Hepatocyte (in vitro differentiated cells): ENCODE measurements around the gene PIP4K2C. TPM values are rescaled to one million over a fixed set of nuclear protein-coding genes. Genes with fewer than 3 reads are reported as not detected.

Experiments
- DNase-seq: peaks from one replicate; pipeline ENCODE4 v3.0.0-alpha.2; 2016; ENCODE audit warnings: low spot score
- H2AFZ ChIP-seq: fragments of 200-600 bp; sonication (generic); 2 replicates; pipeline ENCODE4 v1.6.0; 2016; ENCODE audit warnings: antibody characterized with exemption, mild to moderate bottlenecking
- H3K27ac ChIP-seq: fragments of 200-600 bp; sonication (generic); 2 replicates; pipeline ENCODE4 v1.5.1; 2016; ENCODE audit warnings: mild to moderate bottlenecking
- H3K27me3 ChIP-seq: fragments of 200-600 bp; sonication (generic); 2 replicates; pipeline ENCODE4 v1.6.1; 2016
- H3K36me3 ChIP-seq: fragments of 200-600 bp; sonication (generic); replicated peaks from 2 replicates; pipeline ENCODE4 v1.5.1; 2016; ENCODE audit warnings: low read depth; ENCODE audit not compliant: insufficient read depth
- H3K4me1 ChIP-seq: fragments of 200-600 bp; sonication (generic); 2 replicates; pipeline ENCODE4 v1.5.1; 2016; ENCODE audit warnings: mild to moderate bottlenecking, moderate library complexity; ENCODE audit not compliant: insufficient read depth
- H3K4me2 ChIP-seq: fragments of 200-600 bp; sonication (generic); 2 replicates; pipeline ENCODE4 v1.6.0; 2016
- H3K4me3 ChIP-seq: fragments of 200-600 bp; sonication (generic); 2 replicates; pipeline ENCODE4 v1.5.1; 2016; ENCODE audit warnings: mild to moderate bottlenecking
- H3K79me2 ChIP-seq: fragments of 200-600 bp; sonication (generic); 2 replicates; pipeline ENCODE4 v1.6.0; 2017; ENCODE audit warnings: mild to moderate bottlenecking
- H3K9me2 ChIP-seq: fragments of 200-600 bp; sonication (generic); replicated peaks from 2 replicates; pipeline ENCODE4 v1.6.0; 2017; ENCODE audit warnings: mild to moderate bottlenecking; ENCODE audit not compliant: insufficient read depth
- H3K9me3 ChIP-seq: fragments of 200-600 bp; sonication (generic); 2 replicates; pipeline ENCODE4 v1.5.1; 2016; ENCODE audit warnings: low read depth, mild to moderate bottlenecking
- H4K20me1 ChIP-seq: fragments of 200-600 bp; sonication (generic); 2 replicates; pipeline ENCODE4 v1.6.0; 2016; ENCODE audit warnings: mild to moderate bottlenecking; ENCODE audit not compliant: insufficient read depth, poor library complexity, severe bottlenecking
- EZH2 ChIP-seq: fragments of 200-600 bp; sonication (generic); IDR thresholded peaks from 2 replicates; pipeline ENCODE4 v1.6.1; 2016; ENCODE audit warnings: antibody characterized with exemption, mild to moderate bottlenecking, borderline replicate concordance
- EZH2phosphoT487 ChIP-seq: fragments of 200-600 bp; sonication (generic); IDR thresholded peaks from one replicate; pipeline ENCODE4 v1.6.1; 2018; ENCODE audit warnings: antibody characterized with exemption, mild to moderate bottlenecking, low read depth, moderate library complexity; ENCODE audit not compliant: unreplicated experiment, severe bottlenecking
- WGBS: methylation state at CpG from one replicate; pipeline ENCODE4 v1.1.6; 2016; ENCODE audit warnings: low lambda C conversion rate; ENCODE audit errors: missing lambda C conversion rate; 5-methylcytosine and 5-hydroxymethylcytosine counted together
- polyA plus RNA-seq: library from polyadenylated mRNA; unstranded; fragments of >200 nt; fragmentation: Nextera tagmentation; extraction: Ambion mirVana; gene quantifications from 2 replicates; pipeline ENCODE4 v1.2.1, GENCODE V29; 2016
- total RNA-seq: library from RNA; depleted of rRNA; stranded (reverse); fragments of >200 nt; gene quantifications from 2 replicates; pipeline ENCODE4 v1.2.3, GENCODE V29; 2014
- TF ChIP-seq, protein P1 (sequence below): fragments of 200-600 bp; sonication (generic); IDR thresholded peaks from 2 replicates; pipeline ENCODE4 v1.5.1; 2016; ENCODE audit warnings: antibody characterized with exemption, mild to moderate bottlenecking; ENCODE audit not compliant: poor library complexity

Gene PIP4K2C
- total and polyA plus RNA-seq, 2 experiments from 2014 or later, result 32.3 to 41.6 TPM

DNA sequence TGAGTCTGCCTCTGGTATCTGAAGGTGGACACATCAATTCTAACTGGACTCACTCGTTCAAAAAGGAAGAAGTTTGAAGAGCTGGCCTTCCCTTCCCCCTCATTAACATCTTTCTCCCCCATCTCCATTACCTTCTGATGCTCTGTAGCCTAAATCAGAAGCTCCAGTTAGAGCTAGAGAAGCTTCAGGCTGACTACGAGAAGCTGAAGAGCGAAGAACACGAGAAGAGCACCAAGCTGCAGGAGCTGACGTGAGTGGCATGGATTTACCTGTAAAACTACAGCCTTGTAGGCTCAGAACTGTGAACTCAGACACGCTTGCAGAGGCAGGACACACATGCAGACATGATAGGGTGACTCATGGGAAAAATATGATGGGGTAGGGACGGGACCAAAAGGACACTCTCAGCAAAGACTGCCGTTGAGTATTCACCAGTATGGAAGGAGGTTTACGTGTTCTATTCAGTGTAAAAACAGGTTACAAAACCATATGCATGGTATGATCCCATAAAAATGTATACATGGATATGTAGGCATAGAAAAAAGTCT, 14.3 kb upstream of the PIP4K2C start:
- H3K9me2 ChIP-seq, result no peaks in the 10 kb centered on the region
- H3K4me2 ChIP-seq, result peak overlapping the region; percentile 13
- no peak overlapping the region for H3K4me3 ChIP-seq
- no peaks in the 10 kb centered on the region for H3K27me3 ChIP-seq
- 87% methylated on average over 9 of the region's 9 CpGs for WGBS
- no peaks in the 10 kb centered on the region for H3K79me2 ChIP-seq
- H3K4me1 ChIP-seq, result peaks cover 12% of the 10 kb centered on the region
- H2AFZ ChIP-seq, result no peak overlapping the region
- TF ChIP-seq, protein P1, sequence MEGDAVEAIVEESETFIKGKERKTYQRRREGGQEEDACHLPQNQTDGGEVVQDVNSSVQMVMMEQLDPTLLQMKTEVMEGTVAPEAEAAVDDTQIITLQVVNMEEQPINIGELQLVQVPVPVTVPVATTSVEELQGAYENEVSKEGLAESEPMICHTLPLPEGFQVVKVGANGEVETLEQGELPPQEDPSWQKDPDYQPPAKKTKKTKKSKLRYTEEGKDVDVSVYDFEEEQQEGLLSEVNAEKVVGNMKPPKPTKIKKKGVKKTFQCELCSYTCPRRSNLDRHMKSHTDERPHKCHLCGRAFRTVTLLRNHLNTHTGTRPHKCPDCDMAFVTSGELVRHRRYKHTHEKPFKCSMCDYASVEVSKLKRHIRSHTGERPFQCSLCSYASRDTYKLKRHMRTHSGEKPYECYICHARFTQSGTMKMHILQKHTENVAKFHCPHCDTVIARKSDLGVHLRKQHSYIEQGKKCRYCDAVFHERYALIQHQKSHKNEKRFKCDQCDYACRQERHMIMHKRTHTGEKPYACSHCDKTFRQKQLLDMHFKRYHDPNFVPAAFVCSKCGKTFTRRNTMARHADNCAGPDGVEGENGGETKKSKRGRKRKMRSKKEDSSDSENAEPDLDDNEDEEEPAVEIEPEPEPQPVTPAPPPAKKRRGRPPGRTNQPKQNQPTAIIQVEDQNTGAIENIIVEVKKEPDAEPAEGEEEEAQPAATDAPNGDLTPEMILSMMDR, result no peak
- no peak for TF ChIP-seq EZH2phosphoT487
- TF ChIP-seq EZH2, result no peak
- H4K20me1 ChIP-seq, result no peaks in the 10 kb centered on the region
- no peaks in the 10 kb centered on the region for H3K9me3 ChIP-seq
- no peak for DNase-seq
- no peaks in the 10 kb centered on the region for H3K36me3 ChIP-seq
- peak overlapping the region; percentile 73 for H3K27ac ChIP-seq

DNA sequence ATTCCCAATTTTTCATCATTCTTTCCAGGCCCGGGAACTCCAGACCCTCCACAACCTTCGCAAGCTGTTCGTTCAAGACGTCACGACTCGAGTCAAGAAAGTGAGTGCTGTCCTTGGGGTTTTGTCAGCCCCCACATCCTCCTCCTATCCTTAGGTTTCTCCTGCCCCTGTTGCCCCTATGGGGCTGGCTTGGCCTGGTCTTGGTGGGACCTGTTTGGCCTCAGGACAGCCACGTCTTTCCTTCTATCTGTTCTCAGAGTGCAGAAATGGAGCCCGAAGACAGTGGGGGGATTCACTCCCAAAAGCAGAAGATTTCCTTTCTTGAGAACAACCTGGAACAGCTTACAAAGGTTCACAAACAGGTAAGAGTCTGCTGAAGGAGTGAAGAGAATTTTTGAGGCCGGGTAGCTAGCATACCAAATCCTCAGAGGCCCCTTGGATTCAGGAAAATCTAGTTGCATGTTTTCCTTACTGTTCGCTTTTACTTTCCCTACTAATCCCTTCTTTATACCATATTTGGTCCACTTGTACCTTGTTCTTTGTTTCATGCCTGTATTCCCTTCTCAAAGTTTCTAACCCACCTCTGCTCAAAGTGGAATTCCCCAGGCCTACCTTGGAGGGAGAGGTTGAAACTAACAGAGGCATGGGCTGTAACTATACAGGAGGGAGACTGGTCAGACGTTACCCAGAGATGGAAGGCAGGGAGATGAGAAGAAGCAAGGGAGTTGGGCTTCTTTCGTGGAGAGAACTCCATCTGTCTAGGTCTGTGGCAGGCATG, 12.8 kb upstream of the PIP4K2C start:
- 92% methylated on average over 12 of the region's 12 CpGs for whole genome bisulfite sequencing
- Histone ChIP-seq H3K27ac (no peak overlapping the region), H3K9me3 (no peaks in the 10 kb centered on the region)

DNA sequence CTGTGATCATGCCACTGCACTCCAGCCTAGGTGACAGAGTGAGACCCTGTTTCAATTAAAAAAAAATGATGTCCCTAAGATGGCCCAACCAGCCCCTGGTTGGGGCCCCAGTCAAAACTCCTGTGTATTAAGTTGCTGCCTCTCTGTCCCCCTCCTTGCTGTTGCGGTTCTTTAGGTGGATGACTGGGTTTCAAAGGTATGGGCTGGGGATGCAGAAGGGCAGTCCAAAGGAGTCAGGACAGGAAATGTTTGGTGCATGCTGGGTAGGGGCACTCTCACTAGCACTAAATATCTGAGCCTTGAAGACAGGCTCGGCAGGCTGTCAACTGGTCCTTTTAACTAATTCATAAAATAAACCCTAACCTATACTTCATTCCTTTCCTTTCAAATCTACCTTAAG, 12.0 kb upstream of the PIP4K2C start:
- no peaks in the 10 kb centered on the region for H3K9me3 ChIP-seq
- peaks cover 12% of the 10 kb centered on the region for H3K4me1 ChIP-seq
- H3K4me3 ChIP-seq, result no peak overlapping the region
- 92% methylated on average over 2 of the region's 2 CpGs for WGBS
- no peaks in the 10 kb centered on the region for H3K27me3 ChIP-seq
- no peaks in the 10 kb centered on the region for H4K20me1 ChIP-seq
- TF ChIP-seq, protein P1, result no peak
- TF ChIP-seq EZH2phosphoT487 (no peak), EZH2 (no peak)
- no peaks in the 10 kb centered on the region for H3K79me2 ChIP-seq
- peak overlapping the region; percentile 86 for H3K27ac ChIP-seq
- H2AFZ ChIP-seq, result no peak overlapping the region
- no peaks in the 10 kb centered on the region for H3K36me3 ChIP-seq
- H3K4me2 ChIP-seq, result no peak overlapping the region
- DNase-seq, result no peak
- no peaks in the 10 kb centered on the region for H3K9me2 ChIP-seq

More for the DNA sequence above, 12.8 kb upstream of the PIP4K2C start:
- Histone ChIP-seq H2AFZ (no peak overlapping the region), H4K20me1 (no peaks in the 10 kb centered on the region), H3K79me2 (no peaks in the 10 kb centered on the region), H3K36me3 (no peaks in the 10 kb centered on the region), H3K4me2 (no peak overlapping the region), H3K9me2 (no peaks in the 10 kb centered on the region), H3K4me3 (no peak overlapping the region), H3K27me3 (no peaks in the 10 kb centered on the region), H3K4me1 (peaks cover 12% of the 10 kb centered on the region)
- DNase-seq, result no peak
- TF ChIP-seq, protein P1, result no peak
- TF ChIP-seq EZH2phosphoT487 (no peak), EZH2 (no peak)
